Transverse colon (tissue), 4 donors: Measurements from ENCODE around the gene ATF3. TPM values are rescaled to one million over a fixed set of nuclear protein-coding genes. Genes with fewer than 3 reads are reported as not detected.
A peak's percentile ranks its signal among the peaks of the same experiment; 100 is the strongest.

Source experiments
- DNase-seq: peaks from one replicate; pipeline ENCODE4 v3.0.0-alpha.2; 2019
- H3K27ac ChIP-seq, 4 donors: fragments of 200-600 bp; sonication (generic); 2 replicates each; pipeline ENCODE4 v1.5.1; 2016 to 2018; ENCODE audit warnings: inconsistent platforms in 4 of 4
- H3K27me3 ChIP-seq: fragments of 200-600 bp; sonication (generic); 2 replicates; pipeline ENCODE4 v1.5.1; 2017; ENCODE audit warnings: inconsistent platforms
- H3K36me3 ChIP-seq, 4 donors: fragments of 200-600 bp; sonication (generic); 2 replicates each; pipeline ENCODE4 v1.5.1; 2017 to 2019; ENCODE audit warnings: inconsistent platforms in 4 of 4
- H3K4me1 ChIP-seq, 4 donors: fragments of 200-600 bp; sonication (generic); 2 replicates each; pipeline ENCODE4 v1.5.1; 2017 to 2020; ENCODE audit warnings: inconsistent platforms in 4 of 4
- H3K4me3 ChIP-seq, 4 donors: fragments of 200-600 bp; sonication (generic); 1 replicate in 1 of 4; 2 replicates in 3 of 4; pipeline versions ENCODE4 v1.5.1 to v1.6.1; 2017 to 2019; ENCODE audit warnings: inconsistent platforms in 4 of 4
- H3K9me3 ChIP-seq, 2 donors: fragments of 200-600 bp; sonication (generic); 2 replicates each; pipeline ENCODE4 v1.5.1; 2017 to 2019; ENCODE audit warnings: inconsistent platforms in 2 of 2
- EP300 ChIP-seq: sonication (generic); formaldehyde crosslinking; IDR thresholded peaks from one replicate; pipeline ENCODE4 v1.6.1; 2017; ENCODE audit warnings: antibody characterized with exemption, low read depth
- POLR2A ChIP-seq: fragments of 450-650 bp; IDR thresholded peaks from one replicate; pipeline ENCODE4 v1.6.1; 2016; ENCODE audit warnings: antibody characterized with exemption, mild to moderate bottlenecking, moderate library complexity
- POLR2AphosphoS5 ChIP-seq, 3 donors: sonication (generic); formaldehyde crosslinking; IDR thresholded peaks; one replicate each; pipeline ENCODE4 v1.6.1; 2016; ENCODE audit warnings: antibody characterized with exemption in 3 of 3
- WGBS, 2 donors: methylation state at CpG; one replicate each; pipeline ENCODE4 v1.1.5; 2018; ENCODE audit warnings: low coverage in 1 of 2; 5-methylcytosine and 5-hydroxymethylcytosine counted together
- in situ Hi-C, 4 donors: fragments of 200-750 bp; cut with MboI; loops; one replicate each; pipeline versions ENCODE4 v1.15.0 to v1.15.1; 2017; ENCODE audit warnings: low sequenced_read_pairs in 3 of 4, low pct_ligation_motif_present in 1 of 4, low pct_unique_long_range_greater_than_20kb in 1 of 4
- intact Hi-C: fragments of 100-400 bp; cut with DNase I; formaldehyde crosslinking; loops from one replicate; pipeline ENCODE4 v1.15.1; 2023; ENCODE audit warnings: low total_unique reads
- total RNA-seq, 4 donors: library from RNA; depleted of rRNA; stranded (reverse); fragments of >200 nt; gene quantifications; one replicate each; pipeline ENCODE4 v1.1.0, GENCODE V29; 2016
- TF ChIP-seq, protein P1 (sequence below), 5 experiments: fragments of 200-600 bp in 3 of 5; fragments of 450-650 bp in 2 of 5; sonication (generic) in 3 of 5; IDR thresholded peaks; 1 replicate in 2 of 5; 2 replicates in 3 of 5; pipeline ENCODE4 v1.5.1; 2016 to 2017; ENCODE audit warnings: antibody characterized with exemption in 5 of 5, inconsistent platforms in 3 of 5, mild to moderate bottlenecking in 2 of 5, moderate library complexity in 1 of 5

Gene ATF3
- total RNA-seq, 4 donors from 2014 or later = 7.8 to 84.8 (median 46.1) TPM

- WGBS, 2 donors = 15 to 25% methylated on average over 5 to 8 of the region's 8 CpGs
Observed at GRCh38 chr1:212595787-212596714, 12.5 kb upstream of the ATF3 start.

DNA sequence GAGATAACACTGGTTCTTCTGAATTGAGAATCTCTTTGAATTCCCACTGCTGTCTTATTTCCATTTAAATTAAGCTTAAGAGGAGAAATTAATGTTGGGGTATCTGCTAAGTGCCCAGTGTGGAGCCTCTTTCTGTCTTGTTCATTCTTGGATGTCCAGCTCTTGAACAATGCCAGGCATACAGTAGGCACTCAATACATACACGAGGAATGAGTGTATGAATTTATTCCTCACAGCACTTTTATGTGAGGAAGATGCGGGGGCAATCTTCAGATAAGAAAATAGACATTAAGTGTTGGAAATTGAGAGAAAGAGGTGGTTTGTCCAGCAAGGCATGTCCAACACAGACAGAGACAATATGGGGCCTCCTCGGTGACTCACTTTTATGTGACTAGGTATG, 11.8 kb upstream of the ATF3 start:
- TF ChIP-seq, protein P1, sequence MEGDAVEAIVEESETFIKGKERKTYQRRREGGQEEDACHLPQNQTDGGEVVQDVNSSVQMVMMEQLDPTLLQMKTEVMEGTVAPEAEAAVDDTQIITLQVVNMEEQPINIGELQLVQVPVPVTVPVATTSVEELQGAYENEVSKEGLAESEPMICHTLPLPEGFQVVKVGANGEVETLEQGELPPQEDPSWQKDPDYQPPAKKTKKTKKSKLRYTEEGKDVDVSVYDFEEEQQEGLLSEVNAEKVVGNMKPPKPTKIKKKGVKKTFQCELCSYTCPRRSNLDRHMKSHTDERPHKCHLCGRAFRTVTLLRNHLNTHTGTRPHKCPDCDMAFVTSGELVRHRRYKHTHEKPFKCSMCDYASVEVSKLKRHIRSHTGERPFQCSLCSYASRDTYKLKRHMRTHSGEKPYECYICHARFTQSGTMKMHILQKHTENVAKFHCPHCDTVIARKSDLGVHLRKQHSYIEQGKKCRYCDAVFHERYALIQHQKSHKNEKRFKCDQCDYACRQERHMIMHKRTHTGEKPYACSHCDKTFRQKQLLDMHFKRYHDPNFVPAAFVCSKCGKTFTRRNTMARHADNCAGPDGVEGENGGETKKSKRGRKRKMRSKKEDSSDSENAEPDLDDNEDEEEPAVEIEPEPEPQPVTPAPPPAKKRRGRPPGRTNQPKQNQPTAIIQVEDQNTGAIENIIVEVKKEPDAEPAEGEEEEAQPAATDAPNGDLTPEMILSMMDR (IDR thresholded peaks at IDR 0.05) = no peak
- TF ChIP-seq POLR2A = no peak
- TF ChIP-seq EP300 = no peak
- TF ChIP-seq POLR2AphosphoS5 (IDR thresholded peaks at IDR 0.05) = no peak
- Histone ChIP-seq H3K9me3 (no peaks in the 10 kb centered on the region), H3K4me1 (peaks cover 0 to 12% (median 0%) of the 10 kb centered on the region in 4 donors), H3K27ac (peak overlapping the region; percentile 14 to 61 (median 48)), H3K36me3 (no peaks in the 10 kb centered on the region), H3K4me3 (peak overlapping the region in 1 of 4 donors; percentile 2), H3K27me3 (peaks cover 2% of the 10 kb centered on the region)
- intact Hi-C loops (no loop called here), in situ Hi-C loops (no loop called here)
- no peak for DNase-seq
- WGBS, 2 donors = 86 to 100% methylated on average over 1 to 3 of the region's 3 CpGs

More at GRCh38 chr1:212595787-212596714, 12.5 kb upstream of the ATF3 start:
- H3K4me3 ChIP-seq = peak overlapping the region in 1 of 4 donors; percentile 2
- peaks cover 0 to 12% (median 0%) of the 10 kb centered on the region in 4 donors for H3K4me1 ChIP-seq
- H3K36me3 ChIP-seq = no peaks in the 10 kb centered on the region
- H3K9me3 ChIP-seq = no peaks in the 10 kb centered on the region
- intact Hi-C loops = no loop called here
- TF ChIP-seq EP300 (no peak), POLR2AphosphoS5 (IDR thresholded peaks at IDR 0.05) (peak; percentile 53 to 71 (median 60)), POLR2A (no peak)
- TF ChIP-seq, protein P1 (IDR thresholded peaks at IDR 0.05) = peak; percentile 47 to 75 (median 54)
- H3K27ac ChIP-seq = peak overlapping the region; percentile 14 to 61 (median 48)
- in situ Hi-C loops = no loop called here
- peak; percentile 49 for DNase-seq
- H3K27me3 ChIP-seq = no peaks in the 10 kb centered on the region

GRCh38 chr1:212597487-212597886, 11.1 kb upstream of the ATF3 start:
- no peak for DNase-seq
- no peak for TF ChIP-seq POLR2AphosphoS5 (IDR thresholded peaks at IDR 0.05)
- TF ChIP-seq, protein P1 (IDR thresholded peaks at IDR 0.05) = no peak
- no peak for TF ChIP-seq EP300
- TF ChIP-seq POLR2A = no peak
- Histone ChIP-seq H3K4me1 (peaks cover 0 to 12% (median 0%) of the 10 kb centered on the region in 4 donors), H3K27ac (no peak overlapping the region), H3K9me3 (no peaks in the 10 kb centered on the region), H3K27me3 (peaks cover 9% of the 10 kb centered on the region), H3K36me3 (no peaks in the 10 kb centered on the region), H3K4me3 (no peak overlapping the region)
- 89 to 96% methylated on average over 4 of the region's 4 CpGs for WGBS, 2 donors
- in situ Hi-C loops = no loop called here
- intact Hi-C loops = no loop called here

DNA sequence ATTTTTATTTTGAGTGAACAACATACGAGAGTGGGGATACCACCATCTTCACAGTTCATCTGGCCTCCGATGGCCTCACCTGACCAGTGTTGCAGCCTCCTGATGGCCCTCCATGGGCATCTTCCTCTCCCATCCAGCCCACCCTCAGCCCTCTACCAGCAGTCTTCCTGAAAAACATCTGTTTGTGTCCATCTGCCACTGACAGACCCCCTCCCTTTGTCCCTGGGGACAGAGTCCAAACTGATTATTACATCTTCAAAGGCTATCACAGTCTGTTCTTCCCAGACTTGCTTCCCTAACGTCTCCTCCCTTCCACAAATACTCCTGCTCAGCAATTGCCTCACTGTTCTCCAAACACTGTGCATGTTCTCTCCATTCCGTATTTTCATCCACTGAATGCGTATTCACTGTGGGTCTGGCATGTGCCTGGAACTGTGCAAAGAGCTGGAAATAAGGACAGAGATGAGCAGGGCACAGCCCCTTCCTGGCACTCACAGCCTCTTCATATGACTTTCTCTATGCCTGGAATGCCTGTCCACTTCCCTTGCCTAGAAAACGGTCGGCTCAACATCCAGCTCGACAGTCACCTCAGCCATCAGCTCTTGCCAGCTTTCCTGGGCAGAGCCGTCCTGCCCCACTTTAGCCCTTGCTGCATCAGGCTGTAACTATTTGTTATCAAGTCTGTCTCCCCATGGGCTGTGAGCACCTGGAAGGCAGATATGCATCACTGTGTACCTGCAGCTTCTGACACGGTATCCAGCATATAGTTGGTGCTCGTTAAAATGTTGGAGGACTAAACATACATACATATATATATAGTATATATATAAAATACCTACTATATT, 8.3 kb upstream of the ATF3 start:
- in situ Hi-C loops (no loop called here), intact Hi-C loops (no loop called here)
- no peak for DNase-seq

More for the DNA sequence above, 8.3 kb upstream of the ATF3 start:
- 72 to 81% methylated on average over 8 to 11 of the region's 11 CpGs for WGBS, 2 donors
- Histone ChIP-seq H3K4me1 (peaks cover 0 to 12% (median 0%) of the 10 kb centered on the region in 4 donors), H3K4me3 (no peak overlapping the region), H3K36me3 (no peaks in the 10 kb centered on the region), H3K9me3 (no peaks in the 10 kb centered on the region), H3K27me3 (peaks cover 33% of the 10 kb centered on the region), H3K27ac (no peak overlapping the region)
- TF ChIP-seq, protein P1 (IDR thresholded peaks at IDR 0.05) = no peak
